C4-2B (cell line): ENCODE measurements around the gene ARL15.

ENCODE experiments used
- CTCF ChIP-seq: fragments of 450-650 bp; conservative IDR thresholded peaks from 2 replicates; pipeline ENCODE4 v1.5.1; 2017; ENCODE audit warnings: mild to moderate bottlenecking
- ZFX ChIP-seq: fragments of 450-650 bp; IDR thresholded peaks from 2 replicates; pipeline ENCODE4 v1.6.1; 2017

DNA sequence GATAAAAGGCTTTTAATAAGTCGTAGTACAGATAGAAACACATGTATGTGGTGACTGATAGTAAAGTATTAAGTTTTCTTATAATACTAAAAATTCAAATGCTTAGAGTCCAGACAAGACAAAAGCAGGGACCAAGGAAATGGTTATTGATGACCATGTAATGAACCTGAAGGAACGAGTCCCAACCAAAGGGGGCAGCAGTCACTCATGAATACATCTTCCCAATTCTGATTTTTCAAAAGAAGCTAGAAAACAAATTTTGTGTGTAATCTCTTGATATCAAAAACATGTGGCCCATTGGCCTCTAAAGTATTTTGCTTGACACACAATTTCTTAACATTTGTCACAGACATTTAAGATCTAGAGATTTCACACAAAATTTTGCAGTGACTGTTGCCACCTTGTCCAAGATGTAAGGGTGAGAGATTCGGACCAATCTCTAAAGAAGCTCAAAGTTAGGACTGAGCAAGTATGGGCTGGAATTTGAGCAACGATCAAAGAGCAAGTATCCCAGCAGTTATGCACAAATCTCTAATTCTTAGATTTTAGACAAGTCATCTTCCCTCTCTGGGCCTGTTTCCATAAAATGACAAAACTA is 66.8 kb downstream of the ARL15 start:
- TF ChIP-seq CTCF (peak; percentile 82), ZFX (no peak)
